KBM-7 (cell line): ENCODE measurements around the gene PRKN.

ENCODE experiments used
- DNase-seq: peaks from one replicate; pipeline ENCODE4 v3.0.0-alpha.2; 2015
- in situ Hi-C: fragments of 300-500 bp; cut with MboI; formaldehyde crosslinking; loops from 2 replicates; pipeline ENCODE4 v1.14.3; 2020; ENCODE audit warnings: low sequenced_read_pairs, low pct_unique_long_range_greater_than_20kb, mixed read lengths

The PRKN gene

DNA sequence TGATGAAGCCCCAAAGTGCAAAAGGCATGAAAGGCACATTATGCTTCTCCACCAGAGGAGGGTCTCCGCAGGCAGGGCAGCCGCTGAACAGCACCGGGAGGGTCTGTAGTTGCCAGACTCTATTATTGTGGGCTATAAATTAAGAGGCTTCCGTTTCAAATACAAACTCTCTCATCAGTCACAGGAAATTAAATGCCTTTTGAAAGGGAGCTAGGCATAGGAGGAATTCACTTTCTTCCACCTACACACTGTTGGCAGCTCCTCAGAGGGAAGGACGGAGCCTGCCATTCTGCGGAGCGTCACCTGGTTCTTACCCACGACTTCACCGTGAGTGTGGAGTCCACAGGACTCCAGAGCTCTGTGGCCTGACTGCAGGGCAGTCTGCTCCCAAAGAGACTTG, 1312.9 kb downstream of the PRKN start:
- in situ Hi-C loops = loop anchor here (25.0 kb wide), 1 partner anchor 223 kb away; no protein-coding TSS in a partner anchor
- DNase-seq = no peak

DNA sequence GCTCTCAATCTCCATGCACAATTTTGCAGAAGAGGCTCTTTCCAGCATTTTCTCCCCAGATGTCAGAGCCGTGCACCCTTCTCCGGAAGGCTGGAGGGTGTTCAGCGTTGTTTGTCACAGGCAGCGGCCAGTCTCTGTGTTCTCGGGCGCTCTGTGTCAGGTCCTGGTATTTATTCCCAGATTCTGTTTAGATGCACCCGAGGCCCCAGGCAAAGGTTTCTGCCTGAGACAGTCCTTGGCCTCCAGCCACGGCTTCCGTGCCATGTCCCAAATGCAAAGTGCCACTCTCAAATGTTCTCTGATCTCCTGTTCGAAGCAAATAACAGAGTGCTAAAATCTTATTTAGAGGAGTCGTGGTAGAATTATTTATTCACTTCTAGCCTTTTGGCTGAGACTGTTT, 1313.4 kb downstream of the PRKN start:
- DNase-seq = no peak
- in situ Hi-C loops = loop anchor here (25.0 kb wide), 1 partner anchor 223 kb away; no protein-coding TSS in a partner anchor

DNA sequence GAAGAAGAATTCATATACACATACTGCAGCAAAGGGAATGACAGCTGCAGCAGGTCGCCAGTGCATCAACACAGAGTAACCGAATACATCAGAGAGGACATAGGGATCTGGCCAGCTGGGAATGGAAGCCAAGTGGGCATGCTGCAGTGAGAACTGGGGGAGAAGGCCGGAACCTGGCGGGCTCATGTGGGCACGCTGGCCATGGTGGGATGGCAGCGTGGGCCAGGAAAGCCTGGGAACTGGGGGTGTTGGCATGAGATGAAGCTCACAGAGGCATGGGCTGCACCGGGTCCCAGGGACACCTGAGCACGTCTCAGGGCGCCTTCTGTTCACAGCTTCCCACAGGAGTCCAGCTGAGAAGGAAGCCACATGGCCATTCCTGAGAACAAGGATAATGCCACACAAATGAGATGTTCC, 1314.2 kb downstream of the PRKN start:
- no peak for DNase-seq
- in situ Hi-C loops = loop anchor here (25.0 kb wide), 1 partner anchor 224 kb away; no protein-coding TSS in a partner anchor

DNA sequence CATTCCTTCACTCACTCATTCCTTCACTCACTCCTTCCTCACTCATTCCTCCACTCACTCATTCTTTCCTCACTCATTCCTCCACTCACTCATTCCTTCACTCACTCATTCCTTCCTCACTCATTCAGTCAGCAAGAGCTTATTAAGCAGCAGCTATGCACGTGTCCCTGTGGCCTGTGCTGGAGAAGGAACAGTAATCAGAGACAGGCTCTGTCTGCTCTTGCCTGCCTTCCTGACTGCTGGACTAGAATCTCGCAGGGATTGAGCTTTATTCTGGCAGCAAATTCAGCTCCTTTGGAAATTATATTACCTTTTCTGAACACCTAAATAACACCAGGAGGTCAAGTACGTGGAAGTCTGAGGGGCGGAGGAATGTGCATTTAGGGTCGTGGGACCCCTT, 1314.8 kb downstream of the PRKN start:
- in situ Hi-C loops = loop anchor here (25.0 kb wide), 1 partner anchor 225 kb away; no protein-coding TSS in a partner anchor

DNA sequence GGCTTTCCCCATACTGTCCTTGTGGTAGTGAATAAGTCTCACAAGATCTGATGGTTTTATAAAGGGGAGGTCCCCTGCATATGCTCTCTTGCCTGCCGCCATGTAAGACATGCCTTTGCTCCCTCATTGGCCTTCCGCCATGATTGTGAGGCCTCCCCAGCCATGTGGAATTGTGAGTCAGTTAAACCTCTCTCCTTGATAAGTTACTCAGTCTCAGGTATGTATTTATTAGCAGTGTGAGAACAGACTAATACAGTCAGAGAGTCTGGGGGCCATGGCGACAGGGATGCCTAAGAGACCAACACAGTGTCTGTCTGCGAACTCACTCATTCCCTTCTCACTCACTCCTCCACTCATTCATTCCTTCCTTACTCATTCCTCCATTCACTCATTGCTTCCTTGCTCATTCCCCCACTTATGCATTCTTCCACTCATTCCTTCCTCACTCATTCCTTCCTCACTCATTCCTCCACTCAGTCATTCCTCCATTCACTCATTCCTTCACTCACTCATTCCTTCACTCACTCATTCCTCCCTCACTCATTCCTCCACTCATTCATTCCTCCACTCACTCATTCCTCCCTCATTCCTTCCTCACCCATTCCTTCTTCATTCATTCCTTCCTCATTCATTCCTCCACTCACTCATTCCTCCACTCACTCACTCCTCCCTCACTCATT, 1316.2 kb downstream of the PRKN start:
- in situ Hi-C loops = loop anchor here (25.0 kb wide), 1 partner anchor 226 kb away; no protein-coding TSS in a partner anchor
- no peak for DNase-seq

More for the DNA sequence above, 1314.8 kb downstream of the PRKN start:
- no peak for DNase-seq

DNA sequence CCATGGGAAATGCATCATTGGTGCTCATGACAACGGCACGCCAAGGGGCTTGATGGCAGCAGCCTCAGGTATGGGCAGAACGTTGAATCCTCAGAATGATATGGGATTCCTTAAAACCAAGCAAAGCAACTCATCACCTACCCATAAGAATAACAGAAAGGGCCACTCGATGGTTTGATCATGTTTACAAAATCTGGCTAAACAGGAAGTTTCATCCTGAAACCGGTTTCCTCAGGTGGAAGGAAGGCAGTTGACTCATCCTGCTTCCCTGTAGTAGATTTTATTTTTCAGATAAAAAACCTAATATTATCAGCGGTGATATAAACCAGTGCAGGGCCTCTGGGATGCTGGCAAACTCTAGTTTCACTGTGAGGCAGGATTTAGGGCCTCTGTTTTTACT, 1316.8 kb downstream of the PRKN start:
- no peak for DNase-seq
- in situ Hi-C loops = loop anchor here (25.0 kb wide), 1 partner anchor 227 kb away; no protein-coding TSS in a partner anchor

DNA sequence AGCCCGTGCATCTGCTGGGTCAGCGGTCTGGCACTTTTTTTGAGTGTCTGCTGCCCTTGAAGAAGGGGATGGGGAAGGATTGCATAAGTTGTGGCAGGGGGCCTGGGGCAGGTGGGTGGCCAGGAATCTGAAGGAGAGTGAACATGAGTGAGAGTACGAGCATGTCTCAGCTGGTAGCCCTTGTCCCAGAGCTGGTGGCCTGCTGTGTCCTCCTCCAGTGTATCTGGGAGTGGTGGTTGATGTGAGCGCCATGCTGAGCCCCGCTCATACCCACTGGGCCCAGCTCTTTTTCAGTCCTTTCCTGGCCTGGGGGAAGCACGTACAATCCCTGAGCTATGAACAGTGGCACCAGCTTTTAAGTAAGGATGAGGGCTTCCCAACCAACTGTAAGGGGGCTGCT, 1317.5 kb downstream of the PRKN start:
- in situ Hi-C loops = loop anchor here (25.0 kb wide), 1 partner anchor 227 kb away; no protein-coding TSS in a partner anchor
- DNase-seq = no peak

DNA sequence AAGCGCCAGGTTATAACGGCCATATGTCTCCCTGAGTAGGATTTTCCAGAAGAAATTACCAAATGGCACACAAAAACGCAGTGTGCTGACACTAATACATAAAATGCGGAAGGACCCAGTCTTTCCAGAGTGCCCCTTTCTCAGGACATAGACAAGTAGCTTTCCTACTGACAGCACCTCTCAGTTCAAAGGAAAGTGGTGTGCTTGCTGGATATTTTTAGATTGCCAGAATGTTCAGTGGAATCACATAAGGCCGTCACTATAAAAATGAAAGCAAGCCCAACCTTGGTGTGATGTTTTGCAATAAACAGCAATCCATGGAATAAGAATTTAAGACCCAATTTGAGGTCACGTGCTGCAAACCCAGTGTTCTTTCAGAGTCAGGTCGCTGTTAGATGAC, 1318.2 kb downstream of the PRKN start:
- in situ Hi-C loops = loop anchor here (25.0 kb wide), 1 partner anchor 228 kb away; no protein-coding TSS in a partner anchor
- no peak for DNase-seq

DNA sequence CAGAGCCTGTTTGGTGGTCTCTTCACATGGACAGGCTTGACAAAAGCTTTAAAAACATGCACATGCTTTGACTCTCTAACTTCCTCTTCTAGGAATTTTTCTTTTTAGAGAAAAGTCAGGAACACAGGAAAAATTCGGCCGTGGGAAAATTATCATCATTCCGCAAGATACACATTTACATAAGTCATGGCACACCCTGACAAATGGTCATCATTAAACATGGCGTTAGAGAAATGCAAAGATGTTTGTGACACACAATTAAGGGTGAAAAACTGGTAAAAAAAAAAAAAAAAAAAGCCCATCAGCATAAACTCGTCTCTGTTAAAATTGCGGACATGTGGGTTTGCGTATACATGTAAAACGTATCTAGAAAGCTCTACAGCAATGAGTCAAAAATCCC, 1319.5 kb downstream of the PRKN start:
- no peak for DNase-seq
- in situ Hi-C loops = loop anchor here (25.0 kb wide), 1 partner anchor 229 kb away; no protein-coding TSS in a partner anchor

DNA sequence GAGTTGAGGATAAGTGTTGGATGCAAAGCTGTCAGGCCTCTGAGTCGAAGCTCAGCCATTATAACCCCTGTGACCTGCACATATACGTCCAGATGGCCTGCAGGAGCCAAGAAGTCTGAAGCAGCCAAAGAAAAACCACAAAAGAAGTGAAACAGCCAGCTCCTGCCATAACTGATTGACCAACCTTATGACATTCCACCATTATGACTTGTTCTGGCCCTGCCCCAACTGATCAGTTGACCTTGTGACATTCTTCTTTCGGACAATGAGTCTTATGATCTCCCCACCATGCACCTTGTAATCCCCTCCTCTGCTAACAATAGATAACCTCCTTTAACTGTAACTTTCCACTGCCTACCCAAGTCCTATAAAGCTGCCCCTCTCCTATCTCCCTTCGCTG, 1320.0 kb downstream of the PRKN start:
- no peak for DNase-seq
- in situ Hi-C loops = loop anchor here (25.0 kb wide), 1 partner anchor 230 kb away; no protein-coding TSS in a partner anchor

DNA sequence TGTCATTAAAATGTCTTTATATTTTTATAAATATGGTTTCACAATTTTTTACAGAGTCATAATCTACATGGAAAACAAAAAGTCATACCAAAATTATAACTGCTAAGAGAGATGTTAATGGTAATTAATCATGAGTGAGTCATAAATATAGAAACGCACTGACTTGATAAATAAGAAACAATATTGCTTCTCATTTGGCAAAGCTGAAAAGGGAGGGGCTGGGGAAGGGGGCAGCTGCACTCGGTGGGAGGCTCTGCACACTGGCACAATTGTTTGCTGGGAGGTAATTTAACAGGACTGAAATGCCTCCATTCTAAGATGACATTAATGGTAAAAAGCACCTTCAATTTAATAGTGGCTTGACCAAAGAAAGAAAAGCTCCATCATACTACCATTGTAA, 1320.5 kb downstream of the PRKN start:
- in situ Hi-C loops = loop anchor here (25.0 kb wide), 1 partner anchor 230 kb away; no protein-coding TSS in a partner anchor
- DNase-seq = no peak

DNA sequence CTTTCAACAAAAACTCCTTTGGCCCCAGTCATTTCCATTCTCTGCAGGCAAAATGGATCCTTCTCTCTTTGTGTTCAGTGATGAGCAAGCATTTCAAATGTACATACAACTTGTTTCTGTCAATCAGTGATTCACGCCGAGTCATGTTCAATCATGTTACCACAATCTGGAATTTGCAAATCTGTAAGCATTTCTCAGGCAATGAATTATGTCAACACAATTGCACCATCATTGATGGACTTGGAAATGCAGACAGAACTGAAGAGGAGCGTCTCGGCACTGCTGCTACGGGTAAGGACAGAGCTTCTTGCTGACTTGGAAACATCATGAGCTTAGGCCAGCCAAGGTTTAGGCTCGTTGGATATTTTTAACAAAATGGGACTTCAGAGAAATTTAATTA, 1320.9 kb downstream of the PRKN start:
- DNase-seq = no peak
- in situ Hi-C loops = loop anchor here (25.0 kb wide), 1 partner anchor 231 kb away; no protein-coding TSS in a partner anchor

DNA sequence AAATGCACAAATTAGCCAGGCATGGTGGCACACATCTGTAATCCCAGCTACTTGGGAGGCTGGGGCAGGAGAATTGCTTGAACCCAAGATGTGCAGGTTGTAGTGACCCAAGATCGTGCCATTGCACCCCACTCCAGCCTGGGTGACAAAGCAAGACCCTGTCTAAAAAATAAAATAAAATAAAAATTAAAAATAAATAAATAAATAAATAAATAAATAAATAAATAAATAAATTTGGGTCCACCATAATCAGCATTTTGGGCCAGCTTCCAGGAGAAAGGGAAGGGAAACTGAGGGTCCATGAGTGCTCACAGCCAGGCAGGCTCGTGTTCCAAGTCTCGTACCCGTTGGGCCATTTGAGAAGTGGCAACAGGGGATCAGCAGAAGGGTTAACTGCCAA, 1322.1 kb downstream of the PRKN start:
- in situ Hi-C loops = loop anchor here (25.0 kb wide), 1 partner anchor 232 kb away; no protein-coding TSS in a partner anchor
- DNase-seq = no peak

DNA sequence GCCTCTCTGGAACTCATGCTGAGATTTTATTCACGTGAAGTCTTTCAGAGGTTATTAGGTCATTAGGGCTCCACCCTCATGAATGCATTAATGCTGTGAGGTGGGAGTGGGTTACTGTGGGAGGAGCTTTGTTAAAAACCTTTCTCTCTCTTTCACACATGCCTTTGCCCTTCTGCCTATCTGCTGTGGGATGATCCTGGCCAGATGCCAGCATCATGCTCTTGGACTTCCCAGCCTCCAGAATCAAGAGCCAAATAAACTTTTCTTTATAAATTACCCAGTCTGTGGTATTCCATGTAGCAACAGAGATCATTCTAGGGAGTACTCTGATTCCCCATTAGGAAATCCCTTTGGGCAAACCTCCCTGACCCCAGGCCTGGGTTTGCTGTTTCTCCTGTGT, 1323.8 kb downstream of the PRKN start:
- DNase-seq = no peak
- in situ Hi-C loops = loop anchor here (25.0 kb wide), 1 partner anchor 234 kb away; no protein-coding TSS in a partner anchor

DNA sequence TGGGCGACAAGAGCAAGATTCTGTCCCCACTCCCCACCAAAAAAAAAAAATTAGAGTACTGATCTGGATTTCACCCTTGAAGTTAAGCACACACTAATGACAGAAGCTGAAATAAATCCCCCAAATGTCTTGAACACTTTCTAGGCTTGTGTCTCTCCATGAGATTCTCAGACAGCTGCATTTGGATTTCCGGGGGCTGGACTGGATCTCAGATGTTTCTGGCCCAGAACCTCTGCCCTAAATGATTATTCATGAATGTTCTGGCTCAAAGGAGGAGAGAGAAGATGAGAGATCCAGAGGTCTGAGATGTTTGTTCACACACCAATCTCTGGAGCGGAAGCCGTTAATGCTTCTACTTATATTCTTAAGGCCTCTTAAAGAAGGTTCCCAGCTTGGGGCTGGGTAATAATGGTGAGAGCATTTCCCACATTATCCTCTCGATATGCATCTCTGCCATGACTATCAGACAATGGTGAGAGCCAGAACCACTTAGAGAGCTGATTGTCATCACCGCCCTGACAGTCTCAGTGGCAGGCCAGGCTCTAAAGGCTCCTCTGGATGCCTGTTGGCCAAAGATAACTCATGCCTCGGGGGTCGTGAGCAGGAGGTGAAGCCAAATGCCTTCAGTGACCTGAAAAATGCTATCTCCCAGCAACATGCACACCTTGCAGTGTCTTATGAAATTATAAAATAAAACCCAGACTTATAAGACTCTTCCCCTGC, 1325.8 kb downstream of the PRKN start:
- in situ Hi-C loops = loop anchor here (25.0 kb wide), 1 partner anchor 236 kb away; no protein-coding TSS in a partner anchor
- DNase-seq = no peak

DNA sequence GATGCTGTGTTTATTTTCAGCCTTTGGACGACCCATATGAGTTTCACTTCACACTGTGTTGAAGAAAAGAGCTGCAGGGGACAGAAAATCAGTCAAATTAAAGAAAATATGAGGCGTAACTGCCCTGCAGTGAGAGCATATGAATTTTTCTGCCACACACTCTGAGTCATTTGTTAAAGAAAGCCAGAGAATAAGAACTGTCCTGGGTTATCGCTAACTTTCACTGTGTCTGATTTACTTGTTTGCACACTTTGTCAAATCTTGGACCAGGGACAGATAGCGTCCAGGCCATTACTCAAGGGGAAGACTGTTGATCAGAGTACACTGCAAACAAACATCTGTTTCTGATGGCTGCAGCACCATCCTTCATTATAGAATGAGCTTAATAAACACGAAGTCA, 1326.9 kb downstream of the PRKN start:
- no peak for DNase-seq
- in situ Hi-C loops = loop anchor here (25.0 kb wide), 1 partner anchor 237 kb away; no protein-coding TSS in a partner anchor

DNA sequence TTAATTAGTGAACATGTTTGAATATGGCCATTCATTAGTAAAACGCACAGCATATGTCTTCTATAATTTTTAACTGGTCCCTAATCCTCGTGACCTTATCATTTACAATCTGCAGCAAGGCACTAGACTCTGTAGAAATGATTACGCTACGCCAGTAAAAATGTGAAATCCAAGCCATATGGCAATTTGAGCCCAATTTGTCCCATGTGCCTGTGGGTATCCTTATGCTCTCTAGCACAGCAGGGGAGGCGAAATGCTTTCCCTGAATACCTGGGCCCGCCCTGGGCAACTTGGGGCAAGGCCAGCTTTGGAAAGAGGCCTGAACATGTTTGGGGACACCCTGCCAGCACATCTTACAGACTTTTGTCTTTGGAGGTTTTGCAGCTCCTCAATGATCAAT, 1331.0 kb downstream of the PRKN start:
- no peak for DNase-seq
- in situ Hi-C loops = no loop called here

DNA sequence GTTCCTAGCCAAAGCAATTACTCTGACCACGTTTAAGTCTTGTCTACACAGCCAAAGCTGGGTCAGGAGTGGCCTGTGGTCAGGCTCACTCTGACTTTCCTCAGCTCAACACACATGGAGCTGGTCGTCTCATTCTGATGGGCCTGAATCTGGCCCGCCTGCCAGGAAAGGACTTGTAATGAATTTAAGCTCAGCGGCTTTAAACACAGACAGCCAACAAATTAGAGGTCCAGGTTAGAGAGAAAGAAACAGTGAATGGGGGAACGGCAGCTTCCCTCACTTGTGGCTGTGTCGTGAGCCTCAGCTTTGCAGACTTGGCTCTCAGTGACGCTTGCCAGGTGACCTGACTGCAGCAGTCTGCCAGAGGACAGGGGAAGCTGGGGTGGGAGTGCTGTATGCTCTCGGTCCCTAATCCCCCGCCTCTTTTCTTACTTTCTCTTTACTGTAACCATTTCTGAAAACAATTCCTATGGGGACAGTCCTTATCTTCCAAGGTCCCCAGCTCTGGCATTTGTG, 1331.8 kb downstream of the PRKN start:
- in situ Hi-C loops = no loop called here

DNA sequence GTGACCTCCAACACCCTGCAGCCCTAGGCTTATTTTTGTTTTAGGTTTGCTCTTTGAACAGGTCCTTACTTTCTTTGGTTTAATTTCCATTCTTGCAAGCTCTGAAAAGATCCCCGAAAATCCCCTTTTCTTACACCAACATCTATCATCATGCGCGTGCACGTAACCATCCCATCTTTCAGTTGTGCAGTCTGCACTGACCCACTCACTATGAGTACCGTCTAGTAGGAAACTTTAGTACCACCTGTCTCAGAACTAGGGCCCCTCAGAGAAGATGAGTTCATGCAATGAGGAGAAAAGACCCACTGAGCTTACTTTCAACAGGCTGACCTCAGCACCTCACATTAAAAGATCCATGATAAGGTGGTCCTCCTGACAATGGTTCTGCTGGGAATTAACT, 1333.1 kb downstream of the PRKN start:
- in situ Hi-C loops = no loop called here
- no peak for DNase-seq

More for the DNA sequence above, 1331.8 kb downstream of the PRKN start:
- no peak for DNase-seq
